ENCODE measurements around the gene ZBP1. TPM values are rescaled to one million over a fixed set of nuclear protein-coding genes. Genes with fewer than 3 reads are reported as not detected.
A peak's percentile ranks its signal among the peaks of the same experiment; 100 is the strongest.

Gene ZBP1
- total RNA-seq, 2 donors from 2014 or later: 0.14 to 8.9 TPM

DNA sequence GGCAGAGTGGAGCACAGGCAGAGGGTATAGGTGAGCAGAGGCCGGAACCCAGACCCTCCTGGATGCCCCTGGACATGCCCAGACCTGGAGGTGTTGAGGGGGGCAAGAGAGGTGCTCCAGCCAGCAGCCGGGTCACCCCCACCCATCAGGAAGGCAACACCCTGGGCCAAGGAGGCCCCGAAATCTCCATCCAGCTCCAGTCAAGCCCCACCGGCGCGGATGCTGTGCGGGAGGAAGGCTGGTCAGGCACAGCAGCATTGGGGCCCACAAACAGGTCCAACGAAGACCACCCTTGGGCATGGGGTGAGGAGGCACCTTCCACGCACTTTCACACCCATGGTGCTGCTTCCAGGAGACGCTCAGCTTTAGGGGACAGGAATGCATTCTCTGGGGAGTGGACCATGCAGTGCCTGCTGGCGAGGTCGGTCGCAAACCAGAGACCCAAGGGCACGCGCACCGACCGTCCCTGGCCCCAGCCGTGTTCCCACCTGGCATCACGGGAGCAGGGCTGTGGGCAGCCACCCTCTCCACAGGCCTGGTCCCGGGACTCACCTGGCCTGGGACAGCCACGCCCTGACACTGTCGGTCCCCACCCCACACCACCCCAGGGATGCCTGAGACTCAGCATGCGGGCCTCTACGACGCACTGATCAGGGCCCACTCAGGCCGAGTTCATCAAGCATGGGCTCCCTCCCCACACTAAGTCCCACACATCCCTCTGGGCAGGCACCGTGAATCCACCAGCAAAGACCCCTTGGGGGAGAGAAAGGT is 43.6 kb upstream of the ZBP1 start:
- Histone ChIP-seq H3K27me3 (replicated peaks; ENCODE audit: insufficient read depth) (no peaks in the 10 kb centered on the region), H3K27ac (peak overlapping the region in 1 of 2 donors; percentile 73), H3K4me3 (no peak overlapping the region), H3K4me1 (replicated peaks) (peaks cover 41% of the 10 kb centered on the region), H3K36me3 (peaks cover 0 to 7% of the 10 kb centered on the region in 2 donors), H3K9me3 (no peaks in the 10 kb centered on the region)
- no peak for TF ChIP-seq POLR2A (IDR thresholded peaks at IDR 0.05)
- intact Hi-C loops (cut with DNase I): no loop called here
- WGBS: 92% methylated on average over 26 of the region's 27 CpGs
- no peak for DNase-seq (ENCODE audit: low spot score)

GRCh38 chr20:57663241-57663640 is 43.0 kb upstream of the ZBP1 start:
- Histone ChIP-seq H3K36me3 (peaks cover 0 to 11% of the 10 kb centered on the region in 2 donors), H3K4me1 (replicated peaks) (peaks cover 43% of the 10 kb centered on the region), H3K4me3 (no peak overlapping the region), H3K9me3 (no peaks in the 10 kb centered on the region), H3K27ac (peak overlapping the region; percentile 49 to 73), H3K27me3 (replicated peaks; ENCODE audit: insufficient read depth) (no peaks in the 10 kb centered on the region)
- intact Hi-C loops (cut with DNase I): no loop called here
- TF ChIP-seq CTCF (IDR thresholded peaks at IDR 0.05): no peak
- no peak for TF ChIP-seq POLR2AphosphoS5 (IDR thresholded peaks at IDR 0.05)
- TF ChIP-seq POLR2A (IDR thresholded peaks at IDR 0.05): no peak
- DNase-seq (ENCODE audit: low spot score): no peak
- 85% methylated on average over 9 of the region's 9 CpGs for WGBS

DNA sequence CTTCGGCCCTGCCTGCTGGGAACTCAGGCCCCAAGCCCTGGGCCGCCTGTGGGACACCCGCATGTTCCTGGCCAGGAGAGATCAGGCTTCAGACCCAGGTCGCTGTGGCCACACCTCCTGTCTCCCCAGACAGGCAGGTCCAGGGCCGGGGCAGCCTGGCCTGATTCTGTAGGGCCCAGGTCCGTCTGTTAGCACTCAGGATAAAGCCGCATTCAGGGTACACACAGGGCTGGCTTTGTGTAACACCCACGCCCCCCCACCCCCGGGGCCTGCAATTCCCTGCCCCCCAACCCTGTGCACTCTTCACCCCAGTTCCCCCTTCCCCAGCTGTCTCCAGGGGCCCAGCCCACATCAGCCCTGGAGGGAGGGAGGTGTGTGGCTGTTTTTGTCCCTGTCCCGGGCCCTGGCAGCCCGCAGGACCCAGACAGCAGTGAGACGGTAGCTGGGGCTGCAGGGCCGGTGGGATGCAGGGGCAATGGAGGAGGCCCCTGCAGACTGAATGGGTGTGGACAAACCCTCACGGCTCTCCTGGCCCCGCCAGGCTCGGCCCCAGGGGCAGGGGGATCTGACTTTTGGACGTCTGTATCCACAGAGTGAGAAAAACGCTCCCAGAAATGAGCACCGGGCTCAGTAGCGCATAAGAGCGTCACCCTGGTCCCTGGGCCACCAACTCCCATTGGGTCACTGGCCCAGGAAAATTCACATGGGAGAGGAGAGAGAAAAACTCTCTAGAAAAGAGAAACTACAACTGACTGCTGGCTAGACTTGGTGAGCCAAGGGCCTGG is 42.4 kb upstream of the ZBP1 start:
- TF ChIP-seq POLR2AphosphoS5 (IDR thresholded peaks at IDR 0.05): no peak
- H3K36me3 ChIP-seq: peaks cover 0 to 11% of the 10 kb centered on the region in 2 donors
- H3K27ac ChIP-seq: peak overlapping the region; percentile 49 to 73
- peaks cover 41% of the 10 kb centered on the region for H3K4me1 ChIP-seq (replicated peaks)
- H3K9me3 ChIP-seq: no peaks in the 10 kb centered on the region
- H3K4me3 ChIP-seq: no peak overlapping the region
- 78% methylated on average over 15 of the region's 21 CpGs for WGBS
- no peaks in the 10 kb centered on the region for H3K27me3 ChIP-seq (replicated peaks; ENCODE audit: insufficient read depth)
- intact Hi-C loops (cut with DNase I): no loop called here
- no peak for DNase-seq (ENCODE audit: low spot score)

DNA sequence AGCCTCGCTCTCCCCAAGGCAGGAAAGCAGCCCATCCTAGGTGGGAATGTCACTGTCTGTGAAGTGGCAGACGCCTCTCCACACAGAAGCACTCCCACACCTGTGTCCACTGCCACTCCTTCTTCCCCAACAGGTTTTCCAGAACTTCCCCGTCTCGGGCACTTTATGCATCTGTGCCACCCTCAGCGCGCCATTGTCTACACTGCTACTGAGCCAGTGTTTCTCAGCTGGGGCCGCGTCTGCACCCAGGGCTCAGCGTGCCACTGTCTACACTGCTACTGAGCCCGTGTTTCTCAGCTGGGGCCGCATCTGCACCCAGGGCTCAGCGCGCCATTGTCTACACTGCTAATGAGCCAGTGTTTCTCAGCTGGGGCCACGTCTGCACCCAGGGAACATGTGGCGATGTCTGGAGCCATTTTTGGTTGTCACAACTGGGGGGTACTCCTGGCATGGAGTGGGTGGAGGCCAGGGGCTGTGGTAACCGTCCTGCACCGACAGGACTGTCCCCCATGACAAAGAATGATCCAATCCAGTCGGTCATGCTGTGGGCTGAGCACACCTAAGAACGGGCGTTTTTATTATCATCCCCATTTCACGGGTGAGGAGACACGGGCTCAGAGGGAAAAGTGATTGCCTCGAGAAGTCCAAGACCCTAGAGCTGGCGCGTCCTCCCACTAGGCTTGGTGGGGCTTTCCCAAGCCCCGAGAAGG is 41.7 kb upstream of the ZBP1 start:
- Histone ChIP-seq H3K27me3 (replicated peaks; ENCODE audit: insufficient read depth) (no peaks in the 10 kb centered on the region), H3K4me3 (no peak overlapping the region), H3K9me3 (no peaks in the 10 kb centered on the region), H3K4me1 (replicated peaks) (peaks cover 41% of the 10 kb centered on the region), H3K27ac (peak overlapping the region; percentile 56 to 73), H3K36me3 (peaks cover 0 to 11% of the 10 kb centered on the region in 2 donors)
- DNase-seq (ENCODE audit: low spot score): no peak
- 84% methylated on average over 26 of the region's 26 CpGs for WGBS
- TF ChIP-seq POLR2AphosphoS5 (IDR thresholded peaks at IDR 0.05): no peak
- TF ChIP-seq POLR2A (IDR thresholded peaks at IDR 0.05): no peak
- TF ChIP-seq CTCF (IDR thresholded peaks at IDR 0.05): no peak
- intact Hi-C loops (cut with DNase I): no loop called here

- Histone ChIP-seq H3K36me3 (peaks cover 0 to 12% of the 10 kb centered on the region in 2 donors), H3K27me3 (replicated peaks; ENCODE audit: insufficient read depth) (no peaks in the 10 kb centered on the region), H3K9me3 (no peaks in the 10 kb centered on the region), H3K4me3 (peak overlapping the region in 1 of 2 donors; percentile 10), H3K4me1 (replicated peaks) (peaks cover 41% of the 10 kb centered on the region), H3K27ac (peak overlapping the region; percentile 56 to 73)
- intact Hi-C loops (cut with DNase I): no loop called here
- no peak for DNase-seq (ENCODE audit: low spot score)
- no peak for TF ChIP-seq POLR2A (IDR thresholded peaks at IDR 0.05)
- TF ChIP-seq CTCF (IDR thresholded peaks at IDR 0.05): no peak
- TF ChIP-seq POLR2AphosphoS5 (IDR thresholded peaks at IDR 0.05): no peak
- 81% methylated on average over 30 of the region's 31 CpGs for WGBS
These were observed 40.9 kb upstream of the ZBP1 start for GRCh38 chr20:57660922-57661745.
